ENCODE results near the gene WIPF1. TPM values are rescaled to one million over a fixed set of nuclear protein-coding genes. Genes with fewer than 3 reads are reported as not detected.

Gene WIPF1
- total RNA-seq, 4 donors from 2014 or later = 2.2 to 17.5 (median 6.0) TPM

DNA sequence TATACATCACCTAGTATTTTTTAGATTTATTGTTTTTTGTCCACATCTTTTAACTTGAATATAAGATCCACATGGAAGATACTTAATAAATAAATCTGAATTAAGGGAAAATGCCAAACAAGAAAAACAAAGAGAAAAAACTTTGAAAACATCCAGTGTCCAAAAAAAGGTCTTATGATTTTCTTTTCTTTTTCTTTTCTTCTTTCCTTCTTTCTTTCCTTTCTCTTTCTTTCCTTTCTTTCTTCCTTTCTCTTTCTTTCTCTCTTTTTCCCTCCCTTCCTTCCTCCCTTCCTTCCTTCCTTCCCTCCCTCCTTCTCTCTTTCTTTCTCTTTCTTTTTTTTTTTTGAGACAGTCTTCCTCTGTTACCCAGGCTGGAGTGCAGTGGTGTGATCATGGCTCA lies 29.6 kb upstream of the WIPF1 start:
- intact Hi-C loops (cut with DNase I) = no loop called here
- Histone ChIP-seq H3K4me3 (no peak overlapping the region), H3K9me3 (no peaks in the 10 kb centered on the region), H3K4me1 (peaks cover 0 to 17% (median 6%) of the 10 kb centered on the region in 3 donors), H3K27me3 (no peaks in the 10 kb centered on the region), H3K36me3 (peaks cover 0 to 4% (median 0%) of the 10 kb centered on the region in 3 donors), H3K27ac (no peak overlapping the region)
- TF ChIP-seq CTCF (IDR thresholded peaks at IDR 0.05) = no peak
- TF ChIP-seq POLR2A (IDR thresholded peaks at IDR 0.05) = no peak
- DNase-seq = no peak

DNA sequence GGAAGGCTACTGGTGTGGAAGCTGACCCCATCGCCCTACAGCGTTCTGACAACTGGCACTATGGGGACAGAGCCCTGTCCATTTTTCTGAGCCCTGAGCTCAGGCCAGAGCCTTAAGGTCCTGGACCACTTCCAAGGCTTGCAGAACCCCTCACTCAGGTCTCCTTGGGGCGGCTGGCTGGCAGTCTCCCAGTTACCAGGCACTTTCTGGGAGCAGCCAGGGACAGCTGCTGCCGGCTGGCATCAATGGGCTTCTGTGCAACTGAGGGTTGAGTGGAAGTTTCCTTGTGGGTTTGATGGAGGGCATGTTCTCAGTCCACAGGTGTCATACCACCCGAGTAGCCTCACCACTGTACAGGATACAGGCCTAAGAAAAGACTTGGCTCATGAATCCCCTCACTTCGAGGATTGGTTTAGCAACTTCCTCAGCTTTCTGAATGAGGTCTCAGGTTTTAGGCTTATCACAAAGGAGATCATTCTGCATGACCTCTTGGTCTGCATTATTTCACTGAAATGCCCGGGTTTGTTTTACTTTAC lies 27.4 kb upstream of the WIPF1 start:
- intact Hi-C loops (cut with DNase I) = no loop called here
- no peak overlapping the region for H3K27ac ChIP-seq
- H3K27me3 ChIP-seq = no peaks in the 10 kb centered on the region
- no peak overlapping the region for H3K4me3 ChIP-seq
- H3K36me3 ChIP-seq = peaks cover 0 to 4% (median 0%) of the 10 kb centered on the region in 3 donors
- WGBS, 2 donors = 84 to 93% methylated on average over 4 to 5 of the region's 7 CpGs
- H3K9me3 ChIP-seq = no peaks in the 10 kb centered on the region
- no peak for DNase-seq
- peaks cover 0 to 1% (median 0%) of the 10 kb centered on the region in 3 donors for H3K4me1 ChIP-seq
- no peak for TF ChIP-seq CTCF (IDR thresholded peaks at IDR 0.05)

DNA sequence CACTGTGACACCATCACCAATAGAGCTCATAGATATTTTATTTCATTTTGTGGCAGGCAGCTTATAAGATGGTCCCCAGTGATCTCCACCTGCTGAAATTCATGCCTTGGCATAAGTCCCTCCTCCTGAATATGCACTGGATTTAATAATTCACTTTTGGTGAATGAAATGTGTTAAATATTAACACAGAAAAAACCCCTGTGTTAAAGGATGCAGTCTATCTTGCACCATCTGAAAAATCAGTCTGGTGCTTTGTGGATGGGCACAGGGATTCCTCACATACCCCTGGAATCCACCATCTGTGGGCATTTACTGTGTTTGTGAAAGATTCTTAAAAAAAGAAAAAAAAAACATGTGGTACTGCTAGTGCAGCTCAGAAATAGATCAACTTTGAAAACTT lies 26.1 kb upstream of the WIPF1 start:
- no peaks in the 10 kb centered on the region for H3K9me3 ChIP-seq
- H3K27me3 ChIP-seq = no peaks in the 10 kb centered on the region
- intact Hi-C loops (cut with DNase I) = no loop called here
- DNase-seq = no peak
- peaks cover 0 to 4% (median 0%) of the 10 kb centered on the region in 3 donors for H3K36me3 ChIP-seq
- TF ChIP-seq CTCF (IDR thresholded peaks at IDR 0.05) (no peak), POLR2A (IDR thresholded peaks at IDR 0.05) (no peak)
- no peak overlapping the region for H3K4me3 ChIP-seq
- peaks cover 0 to 3% (median 0%) of the 10 kb centered on the region in 3 donors for H3K4me1 ChIP-seq
- no peak overlapping the region for H3K27ac ChIP-seq

- Histone ChIP-seq H3K4me1 (peaks cover 0 to 9% (median 3%) of the 10 kb centered on the region in 3 donors), H3K9me3 (no peaks in the 10 kb centered on the region), H3K27me3 (no peaks in the 10 kb centered on the region), H3K4me3 (no peak overlapping the region), H3K36me3 (peaks cover 0 to 4% (median 0%) of the 10 kb centered on the region in 3 donors), H3K27ac (no peak overlapping the region)
- DNase-seq = no peak
- 63 to 100% methylated on average over 1 to 2 of the region's 2 CpGs for WGBS, 2 donors
- TF ChIP-seq POLR2A (IDR thresholded peaks at IDR 0.05) = no peak
- TF ChIP-seq CTCF (IDR thresholded peaks at IDR 0.05) = no peak
- intact Hi-C loops (cut with DNase I) = no loop called here
Measured at GRCh38 chr2:174623106-174623637, 25.6 kb upstream of the WIPF1 start.

DNA sequence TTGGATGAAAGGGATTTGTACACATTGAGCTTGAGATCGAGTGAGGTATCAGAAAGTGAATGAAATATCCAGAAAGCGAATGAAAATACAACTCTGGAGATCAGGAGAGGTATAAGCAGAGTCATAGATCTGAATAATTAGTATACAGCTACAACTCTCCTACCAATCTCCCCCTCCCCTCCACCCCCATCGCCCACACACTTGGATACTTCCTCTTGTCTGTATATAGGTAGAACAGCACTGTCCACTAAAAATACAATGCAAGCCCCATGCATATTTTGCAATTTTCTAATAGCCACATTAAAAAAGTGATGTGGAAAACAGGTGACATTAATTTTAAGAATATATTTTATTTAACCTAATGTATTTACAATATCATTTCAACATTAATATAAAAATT lies 23.7 kb upstream of the WIPF1 start:
- intact Hi-C loops (cut with DNase I) = no loop called here
- H3K4me3 ChIP-seq = no peak overlapping the region
- 85 to 87% methylated on average over 3 of the region's 3 CpGs for WGBS, 2 donors

More for the DNA sequence above, 23.7 kb upstream of the WIPF1 start:
- Histone ChIP-seq H3K27me3 (no peaks in the 10 kb centered on the region), H3K9me3 (no peaks in the 10 kb centered on the region), H3K36me3 (peaks cover 0 to 4% (median 0%) of the 10 kb centered on the region in 3 donors), H3K4me1 (peaks cover 0 to 27% (median 12%) of the 10 kb centered on the region in 3 donors), H3K27ac (no peak overlapping the region)
- DNase-seq = no peak
- TF ChIP-seq CTCF (IDR thresholded peaks at IDR 0.05) (no peak), POLR2A (IDR thresholded peaks at IDR 0.05) (no peak)

All from esophagus squamous epithelium (tissue), 5 donors.